Measurements from ENCODE around the gene PEAR1. TPM values are rescaled to one million over a fixed set of nuclear protein-coding genes. Genes with fewer than 3 reads are reported as not detected.

PEAR1 gene
- total RNA-seq, 1 experiment from 2014 or later = 9.8 TPM

DNA sequence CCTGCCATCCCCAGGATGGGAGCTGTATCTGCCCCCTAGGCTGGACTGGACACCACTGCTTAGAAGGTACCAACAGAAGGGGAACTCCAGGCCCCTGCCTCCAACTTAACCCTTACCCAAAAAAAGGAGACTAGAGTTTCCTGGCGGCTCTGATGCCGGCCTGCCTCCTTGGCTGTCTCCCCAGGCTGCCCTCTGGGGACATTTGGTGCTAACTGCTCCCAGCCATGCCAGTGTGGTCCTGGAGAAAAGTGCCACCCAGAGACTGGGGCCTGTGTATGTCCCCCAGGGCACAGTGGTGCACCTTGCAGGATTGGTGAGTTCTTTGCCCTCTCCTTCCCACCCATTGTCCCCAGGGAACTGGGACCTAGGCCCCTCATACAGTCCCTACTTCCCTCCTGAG is 18.8 kb downstream of the PEAR1 start:
- intact Hi-C loops (cut with micrococcal nuclease; ENCODE audit: unreplicated experiment) = no loop called here
- Histone ChIP-seq H4K20me1 (ENCODE audit: insufficient read depth) (no peaks in the 10 kb centered on the region), H3F3A (ENCODE audit: insufficient read depth, low read depth) (no peaks in the 10 kb centered on the region), H3K36me3 (ENCODE audit: low read depth) (no peaks in the 10 kb centered on the region), H3K9me2 (ENCODE audit: insufficient read depth) (no peaks in the 10 kb centered on the region), H3K4me1 (replicated peaks; ENCODE audit: insufficient read depth) (0 out of 2 replicates have a peak, but pooled peaks cover 4% of the 10 kb centered on the region), H3K9me3 (ENCODE audit: insufficient read depth, low read depth) (no peaks in the 10 kb centered on the region), H3K27ac (no peak overlapping the region), H3K79me2 (ENCODE audit: low read depth) (no peaks in the 10 kb centered on the region), H2AFZ (no peak overlapping the region), H3K4me2 (no peak overlapping the region), H3K4me3 (no peak overlapping the region), H3K27me3 (ENCODE audit: insufficient read depth, low read depth) (no peaks in the 10 kb centered on the region)
- ChIA-PET CTCF (no interaction called here), POLR2A (ENCODE audit: unreplicated experiment) (no interaction called here)
- TF ChIP-seq, protein P1, sequence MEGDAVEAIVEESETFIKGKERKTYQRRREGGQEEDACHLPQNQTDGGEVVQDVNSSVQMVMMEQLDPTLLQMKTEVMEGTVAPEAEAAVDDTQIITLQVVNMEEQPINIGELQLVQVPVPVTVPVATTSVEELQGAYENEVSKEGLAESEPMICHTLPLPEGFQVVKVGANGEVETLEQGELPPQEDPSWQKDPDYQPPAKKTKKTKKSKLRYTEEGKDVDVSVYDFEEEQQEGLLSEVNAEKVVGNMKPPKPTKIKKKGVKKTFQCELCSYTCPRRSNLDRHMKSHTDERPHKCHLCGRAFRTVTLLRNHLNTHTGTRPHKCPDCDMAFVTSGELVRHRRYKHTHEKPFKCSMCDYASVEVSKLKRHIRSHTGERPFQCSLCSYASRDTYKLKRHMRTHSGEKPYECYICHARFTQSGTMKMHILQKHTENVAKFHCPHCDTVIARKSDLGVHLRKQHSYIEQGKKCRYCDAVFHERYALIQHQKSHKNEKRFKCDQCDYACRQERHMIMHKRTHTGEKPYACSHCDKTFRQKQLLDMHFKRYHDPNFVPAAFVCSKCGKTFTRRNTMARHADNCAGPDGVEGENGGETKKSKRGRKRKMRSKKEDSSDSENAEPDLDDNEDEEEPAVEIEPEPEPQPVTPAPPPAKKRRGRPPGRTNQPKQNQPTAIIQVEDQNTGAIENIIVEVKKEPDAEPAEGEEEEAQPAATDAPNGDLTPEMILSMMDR (conservative IDR thresholded peaks at IDR 0.05) = no peak
- no peak for TF ChIP-seq EZH2 (IDR thresholded peaks at IDR 0.05; ENCODE audit: low read depth)
- BruUV-seq (replicated peaks) = no TSS peak
- no peak for DNase-seq

DNA sequence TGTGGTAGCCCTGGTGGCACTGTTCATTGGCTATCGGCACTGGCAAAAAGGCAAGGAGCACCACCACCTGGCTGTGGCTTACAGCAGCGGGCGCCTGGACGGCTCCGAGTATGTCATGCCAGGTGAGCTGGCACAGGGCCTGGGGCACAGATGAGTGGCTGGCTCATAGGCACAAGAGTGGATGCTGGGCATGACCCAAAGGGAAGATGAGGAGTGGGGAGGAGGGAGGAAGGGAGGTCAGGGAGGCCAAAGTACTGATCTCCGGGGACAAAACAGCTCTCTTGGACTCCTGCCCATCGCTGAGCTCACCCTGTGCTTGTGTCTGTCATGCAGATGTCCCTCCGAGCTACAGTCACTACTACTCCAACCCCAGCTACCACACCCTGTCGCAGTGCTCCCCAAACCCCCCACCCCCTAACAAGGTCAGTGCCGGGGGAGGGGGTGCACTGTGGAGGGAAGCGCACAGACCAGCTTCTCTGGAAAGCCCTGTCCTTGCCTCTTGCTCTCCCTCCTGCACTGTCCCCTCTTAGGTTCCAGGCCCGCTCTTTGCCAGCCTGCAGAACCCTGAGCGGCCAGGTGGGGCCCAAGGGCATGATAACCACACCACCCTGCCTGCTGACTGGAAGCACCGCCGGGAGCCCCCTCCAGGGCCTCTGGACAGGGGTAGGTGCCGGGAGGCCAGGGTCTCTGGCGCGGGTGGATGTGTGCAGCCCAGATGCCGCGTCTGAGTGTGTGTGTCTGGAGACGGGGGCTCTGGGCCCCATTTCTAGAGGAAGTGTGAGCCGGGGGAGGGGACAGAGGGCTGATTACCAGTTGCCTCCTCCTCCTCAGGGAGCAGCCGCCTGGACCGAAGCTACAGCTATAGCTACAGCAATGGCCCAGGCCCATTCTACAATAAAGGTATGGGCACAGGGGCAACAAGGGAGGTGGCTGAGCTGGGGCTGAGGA is 19.6 kb downstream of the PEAR1 start:
- Histone ChIP-seq H3K4me1 (replicated peaks; ENCODE audit: insufficient read depth) (0 out of 2 replicates have a peak, but pooled peaks cover 4% of the 10 kb centered on the region), H4K20me1 (ENCODE audit: insufficient read depth) (no peaks in the 10 kb centered on the region), H3F3A (ENCODE audit: insufficient read depth, low read depth) (no peaks in the 10 kb centered on the region), H3K4me3 (no peak overlapping the region), H3K36me3 (ENCODE audit: low read depth) (no peaks in the 10 kb centered on the region), H3K4me2 (no peak overlapping the region), H3K79me2 (ENCODE audit: low read depth) (no peaks in the 10 kb centered on the region), H3K27ac (no peak overlapping the region), H3K27me3 (ENCODE audit: insufficient read depth, low read depth) (no peaks in the 10 kb centered on the region), H3K9me3 (ENCODE audit: insufficient read depth, low read depth) (no peaks in the 10 kb centered on the region), H3K9me2 (ENCODE audit: insufficient read depth) (no peaks in the 10 kb centered on the region), H2AFZ (no peak overlapping the region)
- no TSS peak for BruUV-seq (replicated peaks)
- DNase-seq = no peak
- intact Hi-C loops (cut with micrococcal nuclease; ENCODE audit: unreplicated experiment) = no loop called here
- ChIA-PET POLR2A (ENCODE audit: unreplicated experiment) (no interaction called here), CTCF (no interaction called here)
- TF ChIP-seq, protein P1 (conservative IDR thresholded peaks at IDR 0.05) = no peak
- TF ChIP-seq EZH2 (IDR thresholded peaks at IDR 0.05; ENCODE audit: low read depth) = no peak

DNA sequence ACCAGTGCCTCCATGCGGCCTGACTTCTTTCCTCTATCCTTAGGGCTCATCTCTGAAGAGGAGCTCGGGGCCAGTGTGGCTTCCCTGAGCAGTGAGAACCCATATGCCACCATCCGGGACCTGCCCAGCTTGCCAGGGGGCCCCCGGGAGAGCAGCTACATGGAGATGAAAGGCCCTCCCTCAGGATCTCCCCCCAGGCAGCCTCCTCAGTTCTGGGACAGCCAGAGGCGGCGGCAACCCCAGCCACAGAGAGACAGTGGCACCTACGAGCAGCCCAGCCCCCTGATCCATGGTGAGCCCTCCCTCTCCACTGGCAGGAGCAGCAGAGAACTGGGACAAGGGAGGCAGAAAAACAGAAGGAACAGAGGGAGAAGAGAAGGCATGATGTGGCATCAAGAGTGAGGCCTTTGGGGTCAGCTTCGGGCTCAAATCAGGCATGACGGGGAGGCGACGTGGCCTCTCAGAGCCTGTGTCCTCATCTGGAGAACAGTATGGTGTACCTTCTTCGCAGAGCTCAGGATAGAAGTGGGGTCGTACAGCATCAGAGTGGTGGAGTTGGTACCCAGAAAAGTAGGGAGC is 20.4 kb downstream of the PEAR1 start:
- ChIA-PET POLR2A (ENCODE audit: unreplicated experiment) (no interaction called here), CTCF (interaction anchor here (0.6 kb wide), 1 partner anchor 145 kb away, joined by 3 read pairs; no protein-coding TSS in a partner anchor)
- H3F3A ChIP-seq (ENCODE audit: insufficient read depth, low read depth) = peaks cover 3% of the 10 kb centered on the region; the same call in 1 of the 2 replicates

More for the DNA sequence above, 20.4 kb downstream of the PEAR1 start:
- no peak overlapping the region for H3K4me2 ChIP-seq
- no peaks in the 10 kb centered on the region for H3K79me2 ChIP-seq (ENCODE audit: low read depth)
- no peaks in the 10 kb centered on the region for H3K9me2 ChIP-seq (ENCODE audit: insufficient read depth)
- no peak overlapping the region for H3K27ac ChIP-seq
- DNase-seq = no peak
- H3K27me3 ChIP-seq (ENCODE audit: insufficient read depth, low read depth) = no peaks in the 10 kb centered on the region
- no peak overlapping the region for H2AFZ ChIP-seq
- H3K36me3 ChIP-seq (ENCODE audit: low read depth) = no peaks in the 10 kb centered on the region
- H3K9me3 ChIP-seq (ENCODE audit: insufficient read depth, low read depth) = no peaks in the 10 kb centered on the region
- TF ChIP-seq, protein P1 (conservative IDR thresholded peaks at IDR 0.05) = no peak
- TF ChIP-seq EZH2 (IDR thresholded peaks at IDR 0.05; ENCODE audit: low read depth) = no peak
- intact Hi-C loops (cut with micrococcal nuclease; ENCODE audit: unreplicated experiment) = no loop called here
- BruUV-seq (replicated peaks) = no TSS peak
- H3K4me1 ChIP-seq (replicated peaks; ENCODE audit: insufficient read depth) = no peaks in the 10 kb centered on the region
- no peaks in the 10 kb centered on the region for H4K20me1 ChIP-seq (ENCODE audit: insufficient read depth)
- no peak overlapping the region for H3K4me3 ChIP-seq
